AG09319 (cell line): ENCODE measurements around the gene CDKAL1.

Source experiments
- DNase-seq: peaks from one replicate; pipeline ENCODE4 v3.0.0-alpha.2; 2010; ENCODE audit warnings: low read depth; ENCODE audit errors: extremely low read depth
- TF ChIP-seq, protein P1 (sequence below): IDR thresholded peaks from 2 replicates; pipeline ENCODE4 v1.5.1; 2011; ENCODE audit warnings: low read depth, mild to moderate bottlenecking, inconsistent platforms, low read length, moderate library complexity

Gene CDKAL1

DNA sequence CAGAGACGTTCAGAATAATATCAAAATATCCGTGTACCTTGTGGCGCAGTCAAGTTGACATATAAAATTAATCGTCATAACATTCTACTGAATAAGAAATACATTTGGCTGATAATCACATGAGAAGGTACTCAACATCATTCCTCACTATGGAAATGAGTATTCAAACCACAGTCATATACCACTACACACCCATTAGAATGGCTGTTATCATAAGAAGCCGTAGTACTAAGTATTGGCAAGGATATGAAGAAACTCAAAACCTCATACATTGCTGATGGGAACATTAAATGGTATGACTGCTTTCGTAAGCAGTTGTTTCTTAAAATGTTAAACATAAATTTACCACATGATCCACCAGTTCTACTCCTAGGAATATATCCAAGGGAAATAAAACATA is 244.7 kb downstream of the CDKAL1 start:
- TF ChIP-seq, protein P1, sequence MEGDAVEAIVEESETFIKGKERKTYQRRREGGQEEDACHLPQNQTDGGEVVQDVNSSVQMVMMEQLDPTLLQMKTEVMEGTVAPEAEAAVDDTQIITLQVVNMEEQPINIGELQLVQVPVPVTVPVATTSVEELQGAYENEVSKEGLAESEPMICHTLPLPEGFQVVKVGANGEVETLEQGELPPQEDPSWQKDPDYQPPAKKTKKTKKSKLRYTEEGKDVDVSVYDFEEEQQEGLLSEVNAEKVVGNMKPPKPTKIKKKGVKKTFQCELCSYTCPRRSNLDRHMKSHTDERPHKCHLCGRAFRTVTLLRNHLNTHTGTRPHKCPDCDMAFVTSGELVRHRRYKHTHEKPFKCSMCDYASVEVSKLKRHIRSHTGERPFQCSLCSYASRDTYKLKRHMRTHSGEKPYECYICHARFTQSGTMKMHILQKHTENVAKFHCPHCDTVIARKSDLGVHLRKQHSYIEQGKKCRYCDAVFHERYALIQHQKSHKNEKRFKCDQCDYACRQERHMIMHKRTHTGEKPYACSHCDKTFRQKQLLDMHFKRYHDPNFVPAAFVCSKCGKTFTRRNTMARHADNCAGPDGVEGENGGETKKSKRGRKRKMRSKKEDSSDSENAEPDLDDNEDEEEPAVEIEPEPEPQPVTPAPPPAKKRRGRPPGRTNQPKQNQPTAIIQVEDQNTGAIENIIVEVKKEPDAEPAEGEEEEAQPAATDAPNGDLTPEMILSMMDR = no peak
- DNase-seq = no peak

DNA sequence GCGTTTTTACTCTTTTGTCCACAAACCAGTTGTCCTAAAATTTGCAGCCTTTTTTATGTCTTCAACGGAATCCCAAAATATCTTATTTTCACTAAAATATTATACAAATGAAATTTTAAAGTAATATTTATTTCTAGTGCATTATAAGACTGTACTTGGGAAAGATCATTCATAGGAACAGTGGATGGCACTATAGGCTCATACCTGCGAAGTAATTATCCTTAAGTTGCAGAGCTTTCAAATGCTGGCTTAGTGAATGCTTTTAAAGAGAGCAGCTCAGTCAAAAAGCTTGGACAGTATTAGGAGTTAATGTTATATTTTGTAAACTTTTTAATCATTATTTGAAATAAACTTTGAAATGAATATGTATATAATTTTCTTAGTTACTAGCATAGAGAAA is 254.9 kb downstream of the CDKAL1 start:
- TF ChIP-seq, protein P1 = peak; percentile 18
- DNase-seq = peak; percentile 12

DNA sequence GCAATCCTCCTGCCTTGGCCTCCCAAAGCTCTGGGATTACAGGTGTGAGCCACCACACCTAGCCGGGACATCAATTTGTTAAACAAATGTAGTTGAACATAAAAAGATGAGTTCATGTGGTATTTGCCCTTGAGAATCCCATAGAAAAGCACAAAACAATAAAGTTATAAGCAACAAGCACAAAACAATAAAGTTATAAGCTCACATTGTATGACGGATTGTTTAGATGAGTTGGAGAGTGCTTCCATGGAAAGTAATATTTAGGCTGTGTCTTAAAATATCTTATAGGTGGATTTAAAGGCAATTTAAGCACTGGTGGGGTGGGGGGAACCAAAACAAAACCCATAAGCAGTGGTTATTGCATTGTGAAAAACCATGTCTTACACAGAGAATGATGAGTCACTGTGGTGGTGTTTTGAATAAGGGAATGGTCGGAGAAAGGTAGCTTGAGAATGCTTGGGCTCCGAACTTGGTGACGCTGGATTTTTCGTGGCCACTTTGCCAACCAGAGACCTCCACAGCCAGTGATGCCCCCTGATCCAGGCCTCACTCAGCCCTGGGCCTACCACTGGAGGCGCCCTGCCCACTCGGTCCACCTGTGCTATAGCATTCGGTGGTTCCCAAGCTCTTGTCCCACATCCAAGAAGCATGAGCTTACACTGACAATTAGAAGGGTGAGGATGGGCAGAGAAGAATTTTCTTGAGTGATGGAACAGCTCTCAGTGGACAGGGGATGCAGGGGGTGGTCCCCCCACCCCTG is 256.0 kb downstream of the CDKAL1 start:
- DNase-seq = no peak
- TF ChIP-seq, protein P1 = no peak

DNA sequence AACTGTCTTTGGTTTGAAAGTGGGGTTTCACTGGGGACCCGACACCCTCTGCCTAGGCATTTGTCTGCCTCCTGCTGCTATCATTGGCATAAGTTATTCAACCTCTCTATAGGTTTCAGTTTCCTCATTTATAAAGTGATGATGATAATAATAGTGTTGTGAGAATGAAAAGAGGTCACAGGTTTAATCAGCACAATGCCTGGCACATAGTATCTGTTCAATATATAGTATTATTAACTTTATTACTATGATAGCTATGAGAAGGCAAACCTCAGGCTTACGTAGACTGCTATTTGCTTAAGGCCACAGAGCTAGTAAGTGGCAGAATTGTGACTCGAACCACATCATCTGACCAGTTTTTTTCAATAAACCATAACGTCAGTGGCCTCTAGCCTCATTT is 256.8 kb downstream of the CDKAL1 start:
- DNase-seq = no peak
- TF ChIP-seq, protein P1 = no peak

GRCh38 chr6:20791944-20792343 is 257.7 kb downstream of the CDKAL1 start:
- DNase-seq = peak; percentile 22
- TF ChIP-seq, protein P1 = no peak

DNA sequence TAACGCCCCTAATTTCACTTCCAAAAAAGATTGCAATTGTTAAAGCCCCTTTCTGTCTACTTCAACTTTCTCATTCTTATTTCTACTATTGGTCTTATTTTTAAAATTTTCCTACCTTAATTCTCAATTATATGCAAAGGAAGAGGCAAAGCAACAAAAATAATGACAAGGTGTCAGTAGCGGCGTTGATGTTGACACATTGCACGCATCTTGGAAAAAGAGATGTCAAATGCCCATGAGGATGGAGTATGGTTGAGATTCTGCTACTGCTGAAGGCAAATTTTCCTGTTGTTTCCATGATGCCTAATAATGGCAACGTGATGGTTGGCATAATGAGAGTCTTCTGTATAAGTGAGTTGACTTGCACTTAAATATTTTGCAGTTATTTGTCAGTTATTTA is 258.9 kb downstream of the CDKAL1 start:
- no peak for DNase-seq
- TF ChIP-seq, protein P1 = no peak

DNA sequence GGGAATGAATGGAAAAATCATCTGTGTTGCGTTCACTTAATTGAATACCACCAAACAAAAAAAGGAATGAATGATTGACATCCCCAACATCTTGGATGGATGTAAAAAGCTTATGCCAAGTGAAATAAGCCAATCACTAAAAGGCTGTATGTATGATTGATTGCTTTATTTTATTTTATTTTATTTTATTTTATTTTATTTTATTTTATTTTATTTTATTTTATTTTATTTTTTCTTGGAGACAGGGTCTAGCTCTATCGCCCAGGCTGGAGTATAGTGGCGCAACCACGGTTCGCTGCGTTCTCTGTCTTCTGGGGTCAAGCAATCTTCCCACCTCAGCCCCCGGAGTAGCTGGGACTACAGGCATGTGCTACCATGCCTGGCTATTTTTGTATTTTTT is 263.3 kb downstream of the CDKAL1 start:
- TF ChIP-seq, protein P1 = no peak
- no peak for DNase-seq
